BJ (cell line): ENCODE data around the gene ERG. TPM values are rescaled to one million over a fixed set of nuclear protein-coding genes. Genes with fewer than 3 reads are reported as not detected.

Experiments
- CTCF ChIA-PET: fragments of 350-600 bp; formaldehyde crosslinking; extraction: SDS; loops from one replicate; lab custom pipeline; 2021; ENCODE audit warnings: antibody characterized with exemption, inconsistent platforms; lab: Yijun Ruan, JAX
- POLR2A ChIA-PET: fragments of 300-600 bp; sonication (Branson Sonifier 250); formaldehyde crosslinking; extraction: SDS; loops from one replicate; lab custom pipeline; 2021; ENCODE audit warnings: antibody characterized with exemption; lab: Charles Lee
- DNase-seq: peaks from one replicate; pipeline ENCODE4 v3.0.0-alpha.2; 2011; ENCODE audit warnings: low read depth
- H3K27me3 ChIP-seq: 2 replicates; pipeline ENCODE4 v1.6.0; 2011; ENCODE audit warnings: low read length; ENCODE audit not compliant: control insufficient read depth, insufficient read depth
- H3K36me3 ChIP-seq: 2 replicates; pipeline ENCODE4 v1.5.1; 2011; ENCODE audit warnings: low read length; ENCODE audit not compliant: control insufficient read depth, insufficient read depth
- H3K4me3 ChIP-seq: 2 replicates; pipeline ENCODE4 v1.5.1; 2011; ENCODE audit warnings: low read depth, mild to moderate bottlenecking, control low read depth, low read length
- polyA plus RNA-seq: library from polyadenylated mRNA; depleted of rRNA; stranded (reverse); fragments of >200 nt; gene quantifications from 2 replicates; pipeline ENCODE4 v1.2.3, GENCODE V29; 2011
- TF ChIP-seq, protein P1 (sequence below): IDR thresholded peaks from 2 replicates; pipeline ENCODE4 v1.5.1; 2011; ENCODE audit warnings: low read depth, mild to moderate bottlenecking, control low read depth, inconsistent platforms, low read length, moderate library complexity; ENCODE audit not compliant: insufficient read depth

ERG gene
- polyA plus RNA-seq, 1 experiment = not detected

DNA sequence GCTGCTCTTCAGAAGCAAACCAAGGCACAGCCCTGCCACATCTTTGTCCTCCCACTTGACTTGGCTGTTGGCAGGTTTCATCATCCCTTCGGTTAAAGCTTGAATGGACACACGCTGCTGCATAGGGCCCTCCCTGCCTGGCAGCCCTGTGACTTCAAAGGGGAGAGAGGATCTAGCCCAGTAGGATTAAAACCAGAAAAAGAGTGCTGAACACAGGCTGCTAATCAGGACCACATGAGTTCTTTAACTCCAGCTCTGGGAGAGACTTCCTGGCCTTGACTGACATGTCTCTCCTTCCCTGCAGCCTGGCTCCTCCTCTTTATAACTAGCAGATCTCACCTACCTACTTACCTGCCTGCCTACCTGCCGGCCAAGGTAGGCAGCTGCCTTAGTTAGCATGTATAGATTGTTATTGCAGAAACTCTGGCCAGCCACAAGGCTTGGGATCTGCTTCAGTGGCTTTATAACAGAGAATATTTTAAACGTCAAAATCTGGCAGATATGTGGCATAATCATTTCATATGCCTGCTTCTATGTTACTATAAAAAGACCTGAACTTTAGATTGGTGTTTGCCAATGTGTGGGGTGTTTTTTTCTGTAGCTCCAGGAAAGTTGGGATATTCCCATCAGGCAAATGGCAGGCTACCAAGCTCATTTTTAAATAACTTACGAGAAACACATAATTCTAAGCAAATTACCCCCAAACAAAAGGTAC is 49.4 kb downstream of the ERG start:
- DNase-seq = no peak
- TF ChIP-seq, protein P1, sequence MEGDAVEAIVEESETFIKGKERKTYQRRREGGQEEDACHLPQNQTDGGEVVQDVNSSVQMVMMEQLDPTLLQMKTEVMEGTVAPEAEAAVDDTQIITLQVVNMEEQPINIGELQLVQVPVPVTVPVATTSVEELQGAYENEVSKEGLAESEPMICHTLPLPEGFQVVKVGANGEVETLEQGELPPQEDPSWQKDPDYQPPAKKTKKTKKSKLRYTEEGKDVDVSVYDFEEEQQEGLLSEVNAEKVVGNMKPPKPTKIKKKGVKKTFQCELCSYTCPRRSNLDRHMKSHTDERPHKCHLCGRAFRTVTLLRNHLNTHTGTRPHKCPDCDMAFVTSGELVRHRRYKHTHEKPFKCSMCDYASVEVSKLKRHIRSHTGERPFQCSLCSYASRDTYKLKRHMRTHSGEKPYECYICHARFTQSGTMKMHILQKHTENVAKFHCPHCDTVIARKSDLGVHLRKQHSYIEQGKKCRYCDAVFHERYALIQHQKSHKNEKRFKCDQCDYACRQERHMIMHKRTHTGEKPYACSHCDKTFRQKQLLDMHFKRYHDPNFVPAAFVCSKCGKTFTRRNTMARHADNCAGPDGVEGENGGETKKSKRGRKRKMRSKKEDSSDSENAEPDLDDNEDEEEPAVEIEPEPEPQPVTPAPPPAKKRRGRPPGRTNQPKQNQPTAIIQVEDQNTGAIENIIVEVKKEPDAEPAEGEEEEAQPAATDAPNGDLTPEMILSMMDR = no peak
- H3K36me3 ChIP-seq = no peaks in the 10 kb centered on the region
- H3K4me3 ChIP-seq = no peak overlapping the region
- CTCF ChIA-PET = interaction anchor here (0.6 kb wide), 1 partner anchor 444 kb away, joined by 4 read pairs; no protein-coding TSS in a partner anchor
- no peaks in the 10 kb centered on the region; the same call in 1 of the 2 replicates for H3K27me3 ChIP-seq
- POLR2A ChIA-PET = no interaction called here

DNA sequence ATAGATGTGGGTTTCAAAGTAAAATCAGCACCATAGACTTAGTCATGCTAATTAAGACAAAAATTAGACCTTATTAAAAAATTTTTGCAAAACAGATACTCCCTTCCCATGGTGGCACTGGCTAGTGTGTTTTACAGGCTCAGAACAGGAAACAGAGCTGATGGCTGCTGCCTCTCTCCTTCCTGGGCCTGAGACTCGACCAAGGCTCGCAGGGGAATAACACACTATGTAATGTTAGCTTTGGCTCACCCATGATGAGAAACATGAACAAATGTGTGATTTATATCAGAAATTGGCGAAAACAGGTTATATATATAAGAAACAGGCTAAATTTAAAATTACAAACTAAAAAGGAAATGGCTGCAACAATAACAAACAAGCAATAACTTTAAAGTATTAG is 50.7 kb downstream of the ERG start:
- Histone ChIP-seq H3K27me3 (no peaks in the 10 kb centered on the region; the same call in 1 of the 2 replicates), H3K36me3 (no peaks in the 10 kb centered on the region), H3K4me3 (no peak overlapping the region)
- ChIA-PET POLR2A (no interaction called here), CTCF (no interaction called here)
- TF ChIP-seq, protein P1 = no peak
- no peak for DNase-seq

DNA sequence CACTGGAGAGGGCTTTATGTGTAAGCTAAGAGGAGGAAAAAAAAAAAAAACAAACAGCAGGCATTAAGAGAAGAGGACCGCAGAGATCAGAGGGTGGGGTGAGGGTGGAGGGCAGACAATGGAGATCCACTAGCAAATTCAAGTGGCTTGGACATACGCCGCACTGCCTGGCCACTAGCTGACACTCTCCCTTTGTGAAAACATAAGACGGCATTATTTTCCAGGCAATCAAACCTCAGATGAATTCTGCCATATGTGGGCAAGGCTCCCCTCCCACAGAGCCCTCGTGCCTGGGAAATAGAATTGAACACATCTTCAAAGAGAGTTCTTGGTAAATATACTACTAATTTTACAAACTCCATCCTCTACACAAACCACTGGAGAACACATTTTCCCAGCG is 53.6 kb downstream of the ERG start:
- CTCF ChIA-PET = no interaction called here
- Histone ChIP-seq H3K36me3 (no peaks in the 10 kb centered on the region), H3K4me3 (no peak overlapping the region), H3K27me3 (no peaks in the 10 kb centered on the region; the same call in 1 of the 2 replicates)
- POLR2A ChIA-PET = no interaction called here
- DNase-seq = no peak
- TF ChIP-seq, protein P1 = no peak

DNA sequence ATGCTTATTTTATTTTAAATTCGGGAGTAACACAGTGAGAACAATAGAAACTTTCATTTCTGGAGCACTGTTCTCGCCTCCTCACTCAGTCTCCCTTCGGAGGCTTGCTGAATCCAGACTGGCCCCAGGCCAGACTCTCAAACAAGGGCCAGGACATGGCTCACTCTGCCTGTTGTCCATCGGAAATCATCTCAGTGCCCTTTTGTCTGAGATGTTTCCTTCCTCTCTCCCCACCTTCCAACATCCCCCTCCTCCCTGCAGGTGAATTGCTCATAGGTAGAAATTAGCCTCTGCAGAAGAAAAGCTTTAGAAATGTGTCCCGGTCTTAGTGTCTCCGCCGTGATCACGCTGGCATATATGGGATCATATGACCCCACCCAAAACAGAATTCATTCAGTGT is 55.2 kb downstream of the ERG start:
- H3K27me3 ChIP-seq = no peaks in the 10 kb centered on the region; the same call in 1 of the 2 replicates
- TF ChIP-seq, protein P1 = no peak
- ChIA-PET POLR2A (no interaction called here), CTCF (no interaction called here)
- no peak for DNase-seq
- no peaks in the 10 kb centered on the region for H3K36me3 ChIP-seq
- no peak overlapping the region for H3K4me3 ChIP-seq

DNA sequence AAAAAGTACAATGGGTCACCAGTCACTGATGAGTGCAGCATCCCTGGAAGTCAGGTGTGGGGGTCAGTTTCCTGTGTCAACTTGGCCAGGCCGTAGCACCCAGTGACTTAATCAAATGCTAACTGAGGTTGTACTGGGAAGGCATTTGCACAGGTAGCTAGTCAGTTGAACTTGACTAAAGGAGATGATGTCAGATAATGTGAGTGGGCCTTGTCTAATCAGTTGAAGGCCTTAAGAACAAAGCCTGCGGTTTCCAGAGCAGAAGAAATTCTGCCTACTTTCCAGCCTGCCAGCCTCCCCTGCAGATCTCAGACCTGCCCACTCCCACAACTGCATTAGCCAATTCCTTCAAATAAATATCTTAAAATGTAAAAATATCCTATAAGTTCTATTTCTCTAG is 57.1 kb downstream of the ERG start:
- ChIA-PET POLR2A (no interaction called here), CTCF (no interaction called here)
- TF ChIP-seq, protein P1 = no peak
- Histone ChIP-seq H3K27me3 (no peaks in the 10 kb centered on the region), H3K4me3 (no peak overlapping the region), H3K36me3 (no peaks in the 10 kb centered on the region)
- no peak for DNase-seq
